Progenitor cell of endocrine pancreas (in vitro differentiated cells): ENCODE data around the gene COPZ2. TPM values are rescaled to one million over a fixed set of nuclear protein-coding genes. Genes with fewer than 3 reads are reported as not detected.

Experiments used
- DNase-seq: peaks from one replicate; pipeline ENCODE4 v3.0.0; 2021; ENCODE audit warnings: low spot score; ENCODE audit not compliant: unreplicated experiment
- H3K27ac Mint-ChIP-seq: 2 replicates; pipeline ENCODE4 v1.8.0; 2021; ENCODE audit warnings: mild to moderate bottlenecking, moderate library complexity, mixed read lengths
- H3K27me3 Mint-ChIP-seq: 2 replicates; pipeline ENCODE4 v1.8.0; 2021; ENCODE audit warnings: mixed read lengths
- H3K36me3 Mint-ChIP-seq: 2 replicates; pipeline ENCODE4 v1.8.0; 2022; ENCODE audit warnings: mixed read lengths; ENCODE audit not compliant: insufficient read depth
- H3K4me1 Mint-ChIP-seq: 2 replicates; pipeline ENCODE4 v1.8.0; 2021; ENCODE audit warnings: low read depth, mixed read lengths
- H3K4me3 Mint-ChIP-seq: 2 replicates; pipeline ENCODE4 v1.8.0; 2021; ENCODE audit warnings: low read depth, mild to moderate bottlenecking, moderate library complexity, mixed read lengths
- H3K9me3 Mint-ChIP-seq: 2 replicates; pipeline ENCODE4 v1.8.0; 2021; ENCODE audit warnings: low read depth, mixed read lengths
- CTCF ChIP-seq: fragments of 200-600 bp; sonication (generic); IDR thresholded peaks from one replicate; pipeline ENCODE4 v1.5.0; 2021; ENCODE audit warnings: antibody characterized with exemption, mild to moderate bottlenecking; ENCODE audit not compliant: unreplicated experiment
- total RNA-seq: library from RNA; stranded (reverse); gene quantifications from 2 replicates; pipeline ENCODE4 v1.2.1, GENCODE V29; 2021

The COPZ2 gene
- total RNA-seq, 1 donor from 2014 or later: not detected

DNA sequence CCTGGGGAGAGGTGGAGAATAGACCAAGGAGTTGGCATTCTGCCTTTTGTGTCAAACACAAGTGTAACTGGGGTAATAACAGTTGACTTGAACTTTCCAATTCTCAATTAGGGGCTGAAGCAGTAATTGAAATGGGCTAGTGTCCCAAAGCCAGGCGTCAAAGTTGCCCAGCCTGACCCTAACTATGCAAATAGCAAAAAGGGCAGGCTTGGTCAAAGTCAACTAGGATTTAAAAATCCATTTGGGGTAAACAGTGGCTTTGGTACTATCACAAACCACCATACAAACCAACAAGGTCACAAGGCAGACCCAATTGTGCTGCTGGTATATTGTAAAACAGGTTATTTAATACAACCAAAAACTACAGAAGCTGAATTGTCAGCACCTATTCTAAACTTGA, 28.6 kb upstream of the COPZ2 start:
- Mint-ChIP-seq H3K27ac (no peak overlapping the region), H3K4me1 (peaks cover 4% of the 10 kb centered on the region), H3K36me3 (peaks cover 15% of the 10 kb centered on the region), H3K9me3 (no peaks in the 10 kb centered on the region), H3K27me3 (no peaks in the 10 kb centered on the region), H3K4me3 (no peak overlapping the region)
- no peak for DNase-seq
- TF ChIP-seq CTCF: no peak

- Mint-ChIP-seq H3K27ac (peak overlapping the region; percentile 88), H3K4me3 (no peak overlapping the region), H3K27me3 (no peaks in the 10 kb centered on the region), H3K36me3 (peaks cover 17% of the 10 kb centered on the region), H3K9me3 (no peaks in the 10 kb centered on the region), H3K4me1 (peaks cover 1% of the 10 kb centered on the region)
- TF ChIP-seq CTCF: no peak
- no peak for DNase-seq
Measured at GRCh38 chr17:48064638-48065037, 27.0 kb upstream of the COPZ2 start.

- no peak overlapping the region for H3K27ac Mint-ChIP-seq
- H3K4me1 Mint-ChIP-seq: peaks cover 1% of the 10 kb centered on the region
- no peak overlapping the region for H3K4me3 Mint-ChIP-seq
Measured at GRCh38 chr17:48062273-48062672, 24.7 kb upstream of the COPZ2 start.

DNA sequence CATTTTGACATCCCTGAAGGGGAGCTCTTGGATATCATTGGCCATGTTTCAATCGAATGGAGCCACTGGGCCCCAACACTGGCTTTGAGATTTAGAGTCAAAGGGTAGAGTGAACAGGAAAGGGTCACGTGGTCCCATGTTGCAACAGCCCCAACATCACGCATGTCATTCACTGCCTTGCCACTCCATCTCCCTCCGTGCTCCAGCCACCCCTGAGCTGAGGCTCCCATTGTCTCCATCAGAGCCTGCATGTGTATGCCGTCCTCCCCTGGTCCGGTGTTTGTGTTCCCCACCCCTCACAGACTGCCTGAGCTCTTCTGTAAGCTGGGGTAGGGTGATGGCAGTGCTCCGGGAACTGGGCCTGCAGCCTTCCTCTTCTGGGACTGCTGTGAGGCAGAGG, 22.7 kb upstream of the COPZ2 start:
- Mint-ChIP-seq H3K36me3 (peaks cover 21% of the 10 kb centered on the region), H3K9me3 (no peaks in the 10 kb centered on the region), H3K27me3 (no peaks in the 10 kb centered on the region), H3K4me3 (no peak overlapping the region), H3K4me1 (peaks cover 8% of the 10 kb centered on the region), H3K27ac (no peak overlapping the region)
- no peak for TF ChIP-seq CTCF
- DNase-seq: no peak

More at GRCh38 chr17:48062273-48062672, 24.7 kb upstream of the COPZ2 start:
- no peak for TF ChIP-seq CTCF
- no peaks in the 10 kb centered on the region for H3K27me3 Mint-ChIP-seq
- no peak for DNase-seq
- H3K36me3 Mint-ChIP-seq: peaks cover 14% of the 10 kb centered on the region
- H3K9me3 Mint-ChIP-seq: no peaks in the 10 kb centered on the region

DNA sequence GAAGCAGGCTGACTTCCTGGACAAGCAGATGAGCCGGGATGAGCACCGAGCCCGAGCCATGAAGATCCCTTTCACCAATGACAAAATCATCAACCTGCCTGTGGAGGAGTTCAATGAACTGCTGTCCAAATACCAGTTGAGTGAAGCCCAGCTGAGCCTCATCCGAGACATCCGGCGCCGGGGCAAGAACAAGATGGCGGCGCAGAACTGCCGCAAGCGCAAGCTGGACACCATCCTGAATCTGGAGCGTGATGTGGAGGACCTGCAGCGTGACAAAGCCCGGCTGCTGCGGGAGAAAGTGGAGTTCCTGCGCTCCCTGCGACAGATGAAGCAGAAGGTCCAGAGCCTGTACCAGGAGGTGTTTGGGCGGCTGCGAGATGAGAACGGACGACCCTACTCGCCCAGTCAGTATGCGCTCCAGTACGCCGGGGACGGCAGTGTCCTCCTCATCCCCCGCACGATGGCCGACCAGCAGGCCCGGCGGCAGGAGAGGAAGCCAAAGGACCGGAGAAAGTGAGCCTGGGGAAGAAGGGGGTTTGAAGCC, 21.6 kb upstream of the COPZ2 start:
- Mint-ChIP-seq H3K27me3 (no peaks in the 10 kb centered on the region), H3K4me3 (no peak overlapping the region), H3K27ac (no peak overlapping the region), H3K9me3 (no peaks in the 10 kb centered on the region), H3K36me3 (peaks cover 21% of the 10 kb centered on the region), H3K4me1 (peaks cover 12% of the 10 kb centered on the region)
- TF ChIP-seq CTCF: no peak
- no peak for DNase-seq
